AG04449 (cell line): Measurements from ENCODE around the gene MYBPH.

ENCODE experiments used
- CTCF ChIA-PET: fragments of 350-600 bp; formaldehyde crosslinking; extraction: SDS; loops from one replicate; lab custom pipeline; 2021; ENCODE audit warnings: antibody characterized with exemption; lab: Yijun Ruan, JAX
- POLR2A ChIA-PET: fragments of 400-600, 350-600 bp; formaldehyde crosslinking; extraction: SDS; loops from one replicate; lab custom pipeline; 2020; ENCODE audit warnings: antibody characterized with exemption, inconsistent platforms; lab: Yijun Ruan, JAX
- DNase-seq: peaks from one replicate; pipeline ENCODE4 v3.0.0-alpha.2; 2010; ENCODE audit warnings: low read depth, low spot score
- H3K4me3 ChIP-seq: 2 replicates; pipeline ENCODE4 v1.5.1; 2011; ENCODE audit warnings: low read depth, mild to moderate bottlenecking, control low read depth, low read length
- CTCF ChIP-seq: IDR thresholded peaks from one replicate; pipeline ENCODE4 v1.5.1; 2011; ENCODE audit warnings: mild to moderate bottlenecking, moderate library complexity, low read length, control low read depth, inconsistent platforms; ENCODE audit not compliant: insufficient read depth; ENCODE audit errors: missing control alignments

The MYBPH gene

GRCh38 chr1:203185061-203185461 lies 9.4 kb upstream of the MYBPH start:
- ChIA-PET CTCF (interaction anchor here (0.9 to 10.5 kb wide), 4 partner anchors 8 to 67 kb away, joined by 3 to 94 read pairs (median 4); no protein-coding TSS in a partner anchor), POLR2A (no interaction called here)
- no peak for TF ChIP-seq CTCF
- no peak for DNase-seq
- H3K4me3 ChIP-seq, result no peak overlapping the region

GRCh38 chr1:203184467-203184866 lies 8.8 kb upstream of the MYBPH start:
- no peak for TF ChIP-seq CTCF
- POLR2A ChIA-PET, result no interaction called here
- no peak for DNase-seq
- CTCF ChIA-PET, result interaction anchor here (1.1 to 10.5 kb wide), 3 partner anchors 13 to 67 kb away, joined by 3 to 94 read pairs (median 6); no protein-coding TSS in a partner anchor
- no peak overlapping the region for H3K4me3 ChIP-seq

- POLR2A ChIA-PET, result no interaction called here
- CTCF ChIA-PET, result interaction anchor here (1.5 to 10.5 kb wide), 2 partner anchors 12 to 66 kb away, joined by 6 to 94 read pairs; no protein-coding TSS in a partner anchor
- TF ChIP-seq CTCF, result no peak
- H3K4me3 ChIP-seq, result no peak overlapping the region
- no peak for DNase-seq
These were observed 8.2 kb upstream of the MYBPH start for GRCh38 chr1:203183828-203184227.

- no peak for DNase-seq
- ChIA-PET POLR2A (no interaction called here), CTCF (interaction anchor here (0.8 to 10.5 kb wide), 5 partner anchors 8 to 34 kb away, joined by 3 to 94 read pairs (median 5); no protein-coding TSS in a partner anchor)
- TF ChIP-seq CTCF, result no peak
- H3K4me3 ChIP-seq, result no peak overlapping the region
These were observed 6.8 kb upstream of the MYBPH start for GRCh38 chr1:203182387-203182953.

GRCh38 chr1:203181586-203182386 lies 6.2 kb upstream of the MYBPH start:
- DNase-seq, result no peak
- ChIA-PET POLR2A (no interaction called here), CTCF (interaction anchor here (0.8 to 10.5 kb wide), 5 partner anchors 9 to 35 kb away, joined by 3 to 94 read pairs (median 5); no protein-coding TSS in a partner anchor)
- no peak for TF ChIP-seq CTCF
- no peak overlapping the region for H3K4me3 ChIP-seq
